ENCODE data around the gene GCG. TPM values are rescaled to one million over a fixed set of nuclear protein-coding genes. Genes with fewer than 3 reads are reported as not detected.

The GCG gene
- total and polyA plus RNA-seq, 2 of the 8 experiments (the other 6 are each of a cell fraction or from before 2014, with no cell fraction given) = not detected

DNA sequence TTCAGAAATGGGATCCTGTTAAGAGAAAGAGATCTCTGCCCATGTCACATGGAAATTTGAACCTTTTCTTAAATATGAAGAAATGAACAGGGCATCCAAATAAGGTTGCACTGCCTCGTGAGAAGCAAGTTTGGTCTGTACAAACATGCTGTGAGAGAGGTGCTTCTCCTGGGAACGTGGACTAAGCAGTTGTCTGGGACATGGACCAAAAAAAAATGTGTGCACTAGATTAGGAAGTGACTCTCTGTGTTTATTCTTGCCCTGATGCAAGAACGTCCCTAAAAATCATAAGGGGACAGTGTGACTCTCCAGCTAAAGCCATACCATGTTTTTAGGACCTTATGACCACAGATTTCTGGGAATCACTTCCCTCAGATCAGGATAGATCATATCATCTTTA is 23.7 kb upstream of the GCG start (continued):
- no peak for TF ChIP-seq KDM4A (IDR thresholded peaks at IDR 0.05; ENCODE audit: low read depth, low read length, severe bottlenecking)
- TF ChIP-seq MAFK (IDR thresholded peaks at IDR 0.05; ENCODE audit: low read depth, low read length) = no peak
- no peak for TF ChIP-seq KDM5A (IDR thresholded peaks at IDR 0.05; ENCODE audit: low read length)
- no peak for TF ChIP-seq SIN3A (conservative IDR thresholded peaks at IDR 0.05 in 1 of 2, IDR thresholded peaks at IDR 0.05 in 1 of 2; ENCODE audit: low read depth in 1 of 2, low read length in 2 of 2)
- no peak for TF ChIP-seq RNF2 (IDR thresholded peaks at IDR 0.05; ENCODE audit: borderline replicate concordance, low read depth, low read length, missing control alignments, poor library complexity, severe bottlenecking)
- no peak for TF ChIP-seq JUND (IDR thresholded peaks at IDR 0.05; ENCODE audit: low read length)
- no peak for TF ChIP-seq HDAC2 (IDR thresholded peaks at IDR 0.05; ENCODE audit: borderline replicate concordance in 1 of 2, low read depth in 2 of 2, low read length in 2 of 2)

All from H1 (cell line).